ENCODE data around the gene ZFR.

GRCh38 chr5:32314658-32315057 is 129.9 kb downstream of the ZFR start:
- no peak for TF ChIP-seq POLR2A (IDR thresholded peaks at IDR 0.05; ENCODE audit: low read depth, low read length)
- no peak for TF ChIP-seq POLR2AphosphoS5 (IDR thresholded peaks at IDR 0.05; ENCODE audit: low read depth, low read length)
- no peak for TF ChIP-seq TAF1 (IDR thresholded peaks at IDR 0.05; ENCODE audit: low read depth, low read length)

Measured in GM12891 (cell line).